CD4-positive, CD25-positive, alpha-beta regulatory T cell (primary cell): ENCODE results near the gene ZIM2. TPM values are rescaled to one million over a fixed set of nuclear protein-coding genes. Genes with fewer than 3 reads are reported as not detected.
"Not testable (repeated sequence)": the region's sequence is repeated elsewhere in the genome, so short reads cannot be mapped to it uniquely, and the experiment has no call there.

Experiments used
- ATAC-seq, 2 donors: fragments of 150-1000 bp; cut with Tn5 transposase; one replicate each; pipeline ENCODE4 v1.10.0; 2021; ENCODE audit warnings: low read depth in 2 of 2, moderate number of reproducible peaks in 2 of 2, moderate library complexity in 1 of 2
- DNase-seq, 3 donors: peaks; one replicate each; pipeline versions ENCODE4 v3.0.0 to v3.0.0-alpha.2; 2012 to 2022; ENCODE audit warnings: mixed read lengths in 1 of 3
- H3K27ac ChIP-seq: one replicate; pipeline ENCODE4 v1.7.0; 2013; ENCODE audit warnings: mild to moderate bottlenecking, low read length; ENCODE audit not compliant: insufficient read depth, poor library complexity, severe bottlenecking
- H3K27me3 ChIP-seq: one replicate; pipeline ENCODE4 v1.7.0; 2013; ENCODE audit warnings: low read length; ENCODE audit not compliant: control insufficient read depth, insufficient read depth
- H3K36me3 ChIP-seq: one replicate; pipeline ENCODE4 v1.7.0; 2013; ENCODE audit warnings: mild to moderate bottlenecking, low read length, moderate library complexity; ENCODE audit not compliant: control insufficient read depth, insufficient read depth
- H3K4me1 ChIP-seq: 2 replicates; pipeline ENCODE4 v1.7.0; 2013; ENCODE audit warnings: mild to moderate bottlenecking, low read length; ENCODE audit not compliant: insufficient read depth, control insufficient read depth, poor library complexity, severe bottlenecking
- H3K4me3 ChIP-seq: one replicate; pipeline ENCODE4 v1.7.0; 2013; ENCODE audit warnings: low read depth, mild to moderate bottlenecking, low read length, moderate library complexity
- H3K9me3 ChIP-seq, 2 experiments: 1 replicate in 1 of 2; 2 replicates in 1 of 2; pipeline ENCODE4 v1.7.0; 2013; ENCODE audit warnings: low read length in 2 of 2, mild to moderate bottlenecking in 1 of 2, moderate library complexity in 1 of 2; ENCODE audit not compliant: control insufficient read depth in 2 of 2
- H3K27ac Mint-ChIP-seq, 3 donors: one replicate each; pipeline ENCODE4 v1.8.0; 2020 to 2022; ENCODE audit warnings: mild to moderate bottlenecking in 3 of 3, mixed read lengths in 3 of 3, moderate library complexity in 2 of 3
- H3K27me3 Mint-ChIP-seq: one replicate; pipeline ENCODE4 v1.8.0; 2022; ENCODE audit warnings: mild to moderate bottlenecking, mixed read lengths
- H3K36me3 Mint-ChIP-seq: one replicate; pipeline ENCODE4 v1.8.0; 2020; ENCODE audit warnings: mixed read lengths
- H3K4me1 Mint-ChIP-seq, 4 donors: one replicate each; pipeline ENCODE4 v1.8.0; 2020 to 2022; ENCODE audit warnings: mixed read lengths in 4 of 4, mild to moderate bottlenecking in 1 of 4
- H3K4me3 Mint-ChIP-seq, 4 donors: one replicate each; pipeline ENCODE4 v1.8.0; 2020 to 2022; ENCODE audit warnings: mild to moderate bottlenecking in 4 of 4, mixed read lengths in 4 of 4, moderate library complexity in 3 of 4
- H3K9me3 Mint-ChIP-seq, 7 donors: one replicate each; pipeline ENCODE4 v1.8.0; 2020 to 2022; ENCODE audit warnings: mixed read lengths in 7 of 7, mild to moderate bottlenecking in 3 of 7, moderate library complexity in 2 of 7
- polyA plus RNA-seq, 4 donors: library from polyadenylated mRNA; unstranded; fragments of 300-500 nt; fragmentation: Illumina TruSeq; gene quantifications; one replicate each; pipeline ENCODE4 v1.2.3, GENCODE V29; 2021
- total RNA-seq: library from RNA; stranded (reverse); gene quantifications from one replicate; pipeline ENCODE4 v1.2.3, GENCODE V29; 2022

ZIM2 gene
- total and polyA plus RNA-seq, 5 donors from 2014 or later = not detected

- ATAC-seq = no peak
- no peaks in the 10 kb centered on the region for H3K4me1 Mint-ChIP-seq
- no peaks in the 10 kb centered on the region for H3K27me3 Mint-ChIP-seq
- H3K36me3 ChIP-seq = no peaks in the 10 kb centered on the region
- H3K27ac Mint-ChIP-seq = no peak overlapping the region
- H3K27me3 ChIP-seq = no peaks in the 10 kb centered on the region
- DNase-seq = no peak
- no peaks in the 10 kb centered on the region for H3K4me1 ChIP-seq
- H3K4me3 ChIP-seq = no peak overlapping the region
- peaks cover under 1 to 11% of the 10 kb centered on the region in 2 experiments for H3K9me3 ChIP-seq
- H3K4me3 Mint-ChIP-seq = no peak overlapping the region
- no peak overlapping the region for H3K27ac ChIP-seq
- peaks cover 3 to 55% (median 20%) of the 10 kb centered on the region in 7 donors for H3K9me3 Mint-ChIP-seq
- H3K36me3 Mint-ChIP-seq = no peaks in the 10 kb centered on the region
These were observed 16.3 kb upstream of the ZIM2 start for GRCh38 chr19:56856822-56857221.

- peaks cover 4 to 64% (median 17%) of the 10 kb centered on the region in 7 donors for H3K9me3 Mint-ChIP-seq
- peaks cover 6 to 10% of the 10 kb centered on the region in 2 experiments for H3K9me3 ChIP-seq
- not testable (repeated sequence) for H3K36me3 Mint-ChIP-seq, H3K36me3 ChIP-seq, H3K27me3 ChIP-seq, DNase-seq, H3K4me1 ChIP-seq, H3K4me3 Mint-ChIP-seq, H3K4me1 Mint-ChIP-seq, H3K27me3 Mint-ChIP-seq, ATAC-seq, H3K4me3 ChIP-seq, H3K27ac ChIP-seq, H3K27ac Mint-ChIP-seq
These were observed 11.8 kb upstream of the ZIM2 start for GRCh38 chr19:56852361-56852760.

- H3K9me3 Mint-ChIP-seq = peaks cover 4 to 42% (median 13%) of the 10 kb centered on the region in 7 donors
- no peak overlapping the region for H3K27ac Mint-ChIP-seq
- H3K4me1 ChIP-seq = no peaks in the 10 kb centered on the region
- no peaks in the 10 kb centered on the region for H3K27me3 ChIP-seq
- H3K36me3 ChIP-seq = no peaks in the 10 kb centered on the region
- ATAC-seq = no peak
- no peaks in the 10 kb centered on the region for H3K36me3 Mint-ChIP-seq
- no peak for DNase-seq
- H3K27ac ChIP-seq = no peak overlapping the region
- no peak overlapping the region for H3K4me3 Mint-ChIP-seq
- no peak overlapping the region for H3K4me3 ChIP-seq
- no peaks in the 10 kb centered on the region for H3K4me1 Mint-ChIP-seq
- peaks cover 6% of the 10 kb centered on the region in 2 experiments for H3K9me3 ChIP-seq
- no peaks in the 10 kb centered on the region for H3K27me3 Mint-ChIP-seq
These were observed 7.6 kb upstream of the ZIM2 start for GRCh38 chr19:56848166-56848565.

GRCh38 chr19:56842412-56842811 is 1.9 kb upstream of the ZIM2 start:
- Mint-ChIP-seq H3K4me1 (no peaks in the 10 kb centered on the region), H3K9me3 (peaks cover 0 to 26% (median 11%) of the 10 kb centered on the region in 7 donors)
- no peak for DNase-seq

GRCh38 chr19:56841193-56841543 is 642 bp upstream of the ZIM2 start:
- ATAC-seq = no peak
- peaks cover 6 to 45% of the 10 kb centered on the region in 2 experiments for H3K9me3 ChIP-seq
- H3K4me1 Mint-ChIP-seq = no peaks in the 10 kb centered on the region

More at GRCh38 chr19:56842412-56842811, 1.9 kb upstream of the ZIM2 start:
- no peak for ATAC-seq
- Histone ChIP-seq H3K27ac (no peak overlapping the region), H3K27me3 (no peaks in the 10 kb centered on the region), H3K4me3 (no peak overlapping the region), H3K36me3 (no peaks in the 10 kb centered on the region), H3K4me1 (no peaks in the 10 kb centered on the region), H3K9me3 (peaks cover 6 to 34% of the 10 kb centered on the region in 2 experiments)
- Mint-ChIP-seq H3K4me3 (no peak overlapping the region), H3K27ac (no peak overlapping the region), H3K27me3 (no peaks in the 10 kb centered on the region), H3K36me3 (peaks cover 3% of the 10 kb centered on the region)

GRCh38 chr19:56839652-56840450 is 675 bp downstream of the ZIM2 start:
- DNase-seq (peak in 2 of 3 donors; percentile 10 to 20), ATAC-seq (peak; percentile 11 to 31)
- Mint-ChIP-seq H3K4me3 (peak overlapping the region in 2 of 4 donors; percentile 52 to 65), H3K4me1 (no peaks in the 10 kb centered on the region), H3K27ac (no peak overlapping the region), H3K36me3 (peaks cover 8% of the 10 kb centered on the region), H3K9me3 (peaks cover 5 to 48% (median 22%) of the 10 kb centered on the region in 7 donors), H3K27me3 (no peaks in the 10 kb centered on the region)
- Histone ChIP-seq H3K27me3 (no peaks in the 10 kb centered on the region), H3K36me3 (no peaks in the 10 kb centered on the region), H3K27ac (no peak overlapping the region), H3K4me1 (no peaks in the 10 kb centered on the region), H3K4me3 (no peak overlapping the region), H3K9me3 (peaks cover 13 to 58% of the 10 kb centered on the region in 2 experiments)

More at GRCh38 chr19:56841193-56841543, 642 bp upstream of the ZIM2 start:
- Histone ChIP-seq H3K27me3 (no peaks in the 10 kb centered on the region), H3K36me3 (no peaks in the 10 kb centered on the region), H3K4me1 (no peaks in the 10 kb centered on the region), H3K27ac (no peak overlapping the region), H3K4me3 (no peak overlapping the region)
- Mint-ChIP-seq H3K9me3 (peaks cover 0 to 35% (median 11%) of the 10 kb centered on the region in 7 donors), H3K36me3 (peaks cover 3% of the 10 kb centered on the region), H3K27ac (no peak overlapping the region), H3K27me3 (no peaks in the 10 kb centered on the region), H3K4me3 (no peak overlapping the region)
- no peak for DNase-seq

- H3K27ac Mint-ChIP-seq = no peak overlapping the region
- H3K9me3 Mint-ChIP-seq = peaks cover 5 to 52% (median 26%) of the 10 kb centered on the region in 7 donors
- Histone ChIP-seq H3K4me1 (no peaks in the 10 kb centered on the region), H3K27me3 (no peaks in the 10 kb centered on the region), H3K4me3 (no peak overlapping the region), H3K36me3 (no peaks in the 10 kb centered on the region), H3K9me3 (peaks cover 18 to 66% of the 10 kb centered on the region in 2 experiments), H3K27ac (no peak overlapping the region)
- peak; percentile 9 to 39 for ATAC-seq
- peak overlapping the region in 2 of 4 donors; percentile 52 to 65 for H3K4me3 Mint-ChIP-seq
- no peaks in the 10 kb centered on the region for H3K27me3 Mint-ChIP-seq
- DNase-seq = peak in 2 of 3 donors; percentile 19 to 31
- H3K4me1 Mint-ChIP-seq = no peaks in the 10 kb centered on the region
- H3K36me3 Mint-ChIP-seq = peaks cover 8% of the 10 kb centered on the region
These were observed 1.4 kb downstream of the ZIM2 start for GRCh38 chr19:56838909-56839651.
